ENCODE data around the gene KRTAP5-10. TPM values are rescaled to one million over a fixed set of nuclear protein-coding genes. Genes with fewer than 3 reads are reported as not detected.

Gene KRTAP5-10
- total and polyA plus RNA-seq, 9 of the 15 experiments (the other 6 are each of a cell fraction or from before 2014, with no cell fraction given) = not detected

- TF ChIP-seq CREB3L1 (IDR thresholded peaks at IDR 0.05; ENCODE audit: borderline replicate concordance, low read depth) = no peak
- no peak for TF ChIP-seq PCBP1 (IDR thresholded peaks at IDR 0.05; ENCODE audit: low read depth, low read length, poor library complexity, severe bottlenecking)
Measured at GRCh38 chr11:71557257-71557656, 8.1 kb upstream of the KRTAP5-10 start (continued).

- H3K27me3 ChIP-seq (ENCODE audit: control insufficient read depth in 2 of 2, insufficient read depth in 2 of 2, low read length in 2 of 2) = peaks cover 8 to 25% of the 10 kb centered on the region in 2 experiments; a peak in 4 of 5 replicates
- ATAC-seq = no peak
- POLR2A ChIA-PET = no interaction called here
- no TSS peak for BruUV-seq (replicated peaks)
- H3K9me3 ChIP-seq (replicated peaks; ENCODE audit: control insufficient read depth, insufficient read depth, low read depth, low read length) = no peaks in the 10 kb centered on the region
- H3K9me1 ChIP-seq (ENCODE audit: control insufficient read depth, insufficient read depth, low read length) = no peaks in the 10 kb centered on the region
- no peak overlapping the region for H3K4me2 ChIP-seq (ENCODE audit: insufficient read depth, low read length)
- H3K36me3 ChIP-seq (ENCODE audit: control insufficient read depth, insufficient read depth, low read length) = no peaks in the 10 kb centered on the region
- H3K79me2 ChIP-seq (ENCODE audit: control insufficient read depth, insufficient read depth, low read length) = no peaks in the 10 kb centered on the region
- H3K27ac ChIP-seq (ENCODE audit: extremely low read depth, low read depth, low read length) = no peak overlapping the region
- no peaks in the 10 kb centered on the region for H4K20me1 ChIP-seq (replicated peaks; ENCODE audit: control insufficient read depth, insufficient read depth, low read length)
- CTCF ChIA-PET (ENCODE audit: low intra/inter-chr PET ratio) = no interaction called here
- TF ChIP-seq NONO (IDR thresholded peaks at IDR 0.05; ENCODE audit: low read depth in 2 of 2, low read length in 1 of 2) (no peak), HDAC6 (IDR thresholded peaks at IDR 0.05; ENCODE audit: low read depth, low read length) (no peak), KDM1A (IDR thresholded peaks at IDR 0.05) (no peak), PURB (CRISPR knock-in tag; IDR thresholded peaks at IDR 0.05; ENCODE audit: low read depth) (no peak), CEBPZ (IDR thresholded peaks at IDR 0.05; ENCODE audit: borderline replicate concordance, low read depth, low read length) (no peak), PML (IDR thresholded peaks at IDR 0.05; ENCODE audit: low read length) (no peak), POLR3G (IDR thresholded peaks at IDR 0.05; ENCODE audit: extremely low read depth, insufficient read length, insufficient replicate concordance) (no peak), FOXJ2 (tag; IDR thresholded peaks at IDR 0.05) (no peak), POLR2AphosphoS2 (IDR thresholded peaks at IDR 0.05; ENCODE audit: low read length) (no peak), BRD4 (IDR thresholded peaks at IDR 0.05) (no peak), SFPQ (IDR thresholded peaks at IDR 0.05; ENCODE audit: low read depth, low read length) (no peak), ZC3H8 (IDR thresholded peaks at IDR 0.05) (no peak)
- peaks cover 0 to 3% of the 10 kb centered on the region in 2 experiments; a peak in 1 of 5 replicates for H3K4me1 ChIP-seq (replicated peaks in 1 of 2; ENCODE audit: control insufficient read depth in 2 of 2, insufficient read depth in 2 of 2, low read length in 2 of 2)
- no peak for DNase-seq (ENCODE audit: extremely low read depth in 1 of 4, low spot score in 3 of 4)
- no peak overlapping the region for H3K4me3 ChIP-seq
- H2AFZ ChIP-seq (ENCODE audit: low read depth, low read length) = no peak overlapping the region
- no peak overlapping the region for H3K9ac ChIP-seq (ENCODE audit: insufficient read depth in 1 of 2, low read depth in 2 of 2, low read length in 2 of 2)
- WGBS (ENCODE audit: insufficient coverage, low coverage, missing lambda C conversion rate) = 8% methylated on average over 1 of the region's 1 CpG
- in situ Hi-C loops (cut with MboI) = no loop called here
- intact Hi-C loops (cut with micrococcal nuclease) = no loop called here
- no peak for FAIRE-seq
Measured at GRCh38 chr11:71558996-71559395, 6.4 kb upstream of the KRTAP5-10 start.
